IMR-90 (cell line): ENCODE measurements around the gene EPB41L3.

ENCODE experiments used
- CTCF ChIP-seq: conservative IDR thresholded peaks from 2 replicates; pipeline ENCODE4 v1.5.1; 2012; ENCODE audit warnings: mild to moderate bottlenecking, low read depth, low read length, improper control_type of control experiment
- MAFK ChIP-seq: IDR thresholded peaks from 2 replicates; pipeline ENCODE4 v1.6.1; 2012; ENCODE audit warnings: low read depth, low read length, improper control_type of control experiment
- NFE2L2 ChIP-seq: fragments of 150-350 bp; IDR thresholded peaks from 2 replicates; pipeline ENCODE4 v1.6.1; 2016; ENCODE audit warnings: low read depth, mild to moderate bottlenecking, low read length
- POLR2A ChIP-seq: IDR thresholded peaks from 2 replicates; pipeline ENCODE4 v1.6.1; 2012; ENCODE audit warnings: mild to moderate bottlenecking, low read depth, low read length
- RAD21 ChIP-seq: IDR thresholded peaks from 2 replicates; pipeline ENCODE4 v1.6.1; 2012; ENCODE audit warnings: low read length, improper control_type of control experiment
- SMC3 ChIP-seq: fragments of 150-350 bp; IDR thresholded peaks from 2 replicates; pipeline ENCODE4 v1.6.1; 2016; ENCODE audit warnings: low read depth, mild to moderate bottlenecking, antibody characterized with exemption, low read length, moderate library complexity
- TF ChIP-seq, protein P1 (sequence below): fragments of 150-350 bp; IDR thresholded peaks from 2 replicates; pipeline ENCODE4 v1.6.1; 2017; ENCODE audit warnings: mild to moderate bottlenecking, antibody characterized with exemption, low read length, low read depth

DNA sequence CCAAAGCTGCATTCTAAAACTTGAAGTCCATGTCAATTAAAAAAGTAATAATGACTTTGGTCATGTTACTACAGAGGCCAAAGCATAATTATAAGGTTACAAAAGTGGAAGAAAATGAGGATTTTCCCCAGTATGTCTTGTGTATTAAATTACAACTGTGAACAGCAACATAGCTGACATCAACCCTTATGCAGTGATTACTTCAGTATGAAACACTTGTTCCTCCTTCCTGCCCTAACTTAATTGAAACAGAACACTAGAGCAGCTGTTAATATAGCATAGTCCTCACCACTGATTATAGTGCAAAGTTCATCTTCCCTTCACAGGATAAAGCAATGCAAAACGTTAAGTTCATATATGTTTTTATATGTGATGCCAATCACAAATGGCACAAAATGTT is 29.9 kb downstream of the EPB41L3 start:
- TF ChIP-seq CTCF (no peak), POLR2A (no peak), RAD21 (no peak), MAFK (no peak), NFE2L2 (no peak), SMC3 (no peak)
- TF ChIP-seq, protein P1, sequence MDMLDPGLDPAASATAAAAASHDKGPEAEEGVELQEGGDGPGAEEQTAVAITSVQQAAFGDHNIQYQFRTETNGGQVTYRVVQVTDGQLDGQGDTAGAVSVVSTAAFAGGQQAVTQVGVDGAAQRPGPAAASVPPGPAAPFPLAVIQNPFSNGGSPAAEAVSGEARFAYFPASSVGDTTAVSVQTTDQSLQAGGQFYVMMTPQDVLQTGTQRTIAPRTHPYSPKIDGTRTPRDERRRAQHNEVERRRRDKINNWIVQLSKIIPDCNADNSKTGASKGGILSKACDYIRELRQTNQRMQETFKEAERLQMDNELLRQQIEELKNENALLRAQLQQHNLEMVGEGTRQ: no peak
